AG08395 (cell line): Measurements from ENCODE around the gene NRXN2.

Experiments
- DNase-seq: peaks from one replicate; pipeline ENCODE4 v3.0.0; 2012; ENCODE audit warnings: mixed read lengths, low spot score

The NRXN2 gene

GRCh38 chr11:64723117-64723906, at the start of gene NRXN2:
NRXN2 (minus strand) TSS chr11:64723197; CDS start chr11:64713699, 9,498 bp downstream.
- DNase-seq: peak; percentile 97

DNA sequence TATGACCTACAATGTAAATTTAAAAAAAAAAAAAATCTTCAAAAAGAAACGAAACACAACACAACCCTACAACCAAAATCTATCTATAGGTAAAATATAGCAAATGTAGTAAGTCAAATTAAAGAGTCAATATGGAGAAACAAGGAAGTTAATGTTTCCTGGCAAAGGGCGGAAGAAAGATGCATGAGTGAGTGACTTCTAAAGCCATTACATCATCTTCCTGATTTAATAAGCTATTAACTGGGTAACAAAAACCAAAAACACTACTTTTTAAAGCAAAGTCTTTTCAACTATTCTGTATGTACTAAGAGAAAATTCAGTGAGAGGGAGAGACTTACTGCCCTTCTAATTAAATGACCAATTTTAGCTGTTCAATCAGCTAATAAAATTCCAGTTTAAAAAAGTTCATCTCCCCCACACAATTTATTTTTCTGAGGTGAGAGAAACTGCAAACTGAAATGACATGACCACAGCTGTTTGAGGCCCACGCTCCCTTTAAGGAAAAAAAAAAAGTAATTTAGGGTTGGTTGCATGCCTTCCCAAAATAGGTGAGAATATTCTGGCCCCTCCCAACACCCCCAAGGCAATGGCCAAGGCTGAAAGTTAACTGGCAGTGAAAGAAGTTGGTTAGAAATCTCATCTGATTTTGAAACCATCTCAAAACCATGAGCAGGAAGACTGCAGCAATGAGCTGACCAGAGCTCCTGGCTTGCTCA, 49.5 kb upstream of the NRXN2 start:
- no peak for DNase-seq

DNA sequence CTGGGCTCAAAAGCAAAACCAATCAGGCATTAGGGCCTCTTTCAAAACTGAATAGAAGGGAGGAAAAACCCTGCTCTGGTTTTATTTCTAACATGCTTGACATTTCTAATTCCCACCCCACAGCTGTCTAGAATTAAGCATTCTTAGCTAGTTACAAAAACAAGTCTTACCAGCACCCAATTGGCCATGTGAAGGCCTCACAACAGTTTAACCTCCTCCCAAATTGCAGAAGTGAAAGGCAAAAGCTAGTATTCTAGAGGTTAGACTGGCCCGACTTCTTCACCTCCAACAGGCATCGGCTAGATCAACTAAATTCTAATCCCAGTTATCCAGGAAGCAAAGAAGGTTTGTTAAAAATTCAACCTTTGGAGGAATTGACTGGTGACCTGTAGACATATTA, 48.9 kb upstream of the NRXN2 start:
- no peak for DNase-seq

GRCh38 chr11:64770120-64770519, 47.1 kb upstream of the NRXN2 start:
- no peak for DNase-seq

DNA sequence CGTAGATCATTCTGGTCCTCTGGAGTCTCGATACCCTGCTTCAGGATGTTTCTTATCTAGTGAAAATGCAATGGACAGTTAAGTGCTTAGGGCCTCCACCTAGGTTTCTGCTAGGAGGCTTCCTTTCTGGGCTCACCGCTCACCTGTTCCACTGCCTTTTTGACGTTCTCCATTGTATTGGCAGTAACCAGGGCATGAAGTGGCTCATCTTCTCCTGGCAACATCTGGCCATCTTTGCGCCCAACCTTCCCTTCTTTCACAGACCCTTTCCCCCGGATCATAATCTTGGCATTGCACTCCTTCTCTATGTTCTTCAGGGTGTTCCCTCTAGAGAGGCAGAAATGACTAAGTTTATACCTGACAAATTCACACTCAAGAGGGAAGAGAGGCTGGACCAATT, 46.3 kb upstream of the NRXN2 start:
- DNase-seq: no peak

GRCh38 chr11:64768300-64768694, 45.3 kb upstream of the NRXN2 start:
- DNase-seq: no peak

- DNase-seq: peak; percentile 48
These were observed 44.6 kb upstream of the NRXN2 start for GRCh38 chr11:64767344-64768299.

DNA sequence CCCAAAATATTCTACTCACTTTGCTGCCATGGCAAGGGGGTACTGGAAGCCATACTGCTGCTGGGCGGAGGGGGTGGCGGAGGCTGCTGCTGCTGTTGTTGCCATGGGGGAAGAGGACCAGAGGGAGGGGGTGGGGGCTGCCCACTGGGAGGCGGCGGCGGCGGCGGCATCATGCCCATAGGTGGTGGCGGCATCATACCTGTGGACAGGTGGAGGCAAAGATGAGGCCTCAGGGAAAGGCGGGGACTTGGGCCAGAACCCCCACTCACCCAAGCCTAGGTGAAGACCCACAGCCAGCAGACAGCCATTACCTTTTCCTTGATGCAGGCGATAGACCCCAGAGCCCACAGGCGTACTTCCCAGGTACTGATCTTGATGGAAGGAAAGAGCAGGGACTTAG, 43.9 kb upstream of the NRXN2 start:
- no peak for DNase-seq

GRCh38 chr11:64765851-64766665, 43.1 kb upstream of the NRXN2 start:
- DNase-seq: no peak

GRCh38 chr11:64765291-64765850, 42.4 kb upstream of the NRXN2 start:
- no peak for DNase-seq

GRCh38 chr11:64764753-64765152, 41.8 kb upstream of the NRXN2 start:
- DNase-seq: no peak

- no peak for DNase-seq
These were observed 41.1 kb upstream of the NRXN2 start for GRCh38 chr11:64764040-64764611.

GRCh38 chr11:64763526-64764039, 40.6 kb upstream of the NRXN2 start:
- no peak for DNase-seq

DNA sequence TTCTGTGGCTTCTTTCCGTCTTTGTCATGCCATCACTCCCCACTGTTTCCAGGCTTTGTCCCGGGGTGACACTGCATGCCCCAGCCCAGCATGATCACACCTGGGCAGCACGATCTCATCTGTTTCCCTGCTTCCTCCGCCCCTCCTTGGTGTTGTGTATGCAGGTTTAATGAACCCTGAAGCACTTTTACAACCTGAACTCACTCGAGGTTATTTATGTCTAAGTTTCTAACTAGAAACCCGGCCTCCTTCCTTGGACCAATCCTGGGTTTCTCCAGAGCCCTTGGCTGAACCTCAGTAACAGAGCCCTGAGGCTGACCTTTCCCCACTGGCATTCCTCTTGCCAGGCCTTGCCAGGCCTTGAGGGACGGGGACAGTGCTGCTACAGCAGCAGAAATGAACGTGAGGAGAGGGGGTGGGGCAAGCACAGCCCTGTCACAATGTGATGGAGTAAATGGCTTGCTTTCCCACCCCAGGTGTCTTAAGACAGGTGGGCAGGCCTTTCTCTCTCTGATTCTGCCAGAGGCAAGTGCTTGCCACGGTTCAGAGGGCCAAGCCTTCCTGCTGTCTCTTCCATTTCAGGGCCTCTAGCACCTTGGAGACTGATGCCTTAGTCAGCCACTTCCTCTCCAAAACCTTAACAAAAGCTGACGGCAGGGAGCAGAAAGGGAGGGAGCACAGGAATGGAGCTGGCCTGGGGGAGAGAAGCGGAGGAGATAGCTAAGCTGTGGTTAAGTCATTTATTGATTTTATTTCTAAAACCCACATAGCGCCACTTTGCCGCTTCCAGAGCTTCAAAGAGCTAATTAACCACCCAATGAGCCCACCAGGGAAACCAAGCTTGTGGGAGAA, 39.9 kb upstream of the NRXN2 start:
- DNase-seq: no peak

GRCh38 chr11:64762277-64762673, 39.3 kb upstream of the NRXN2 start:
- no peak for DNase-seq

DNA sequence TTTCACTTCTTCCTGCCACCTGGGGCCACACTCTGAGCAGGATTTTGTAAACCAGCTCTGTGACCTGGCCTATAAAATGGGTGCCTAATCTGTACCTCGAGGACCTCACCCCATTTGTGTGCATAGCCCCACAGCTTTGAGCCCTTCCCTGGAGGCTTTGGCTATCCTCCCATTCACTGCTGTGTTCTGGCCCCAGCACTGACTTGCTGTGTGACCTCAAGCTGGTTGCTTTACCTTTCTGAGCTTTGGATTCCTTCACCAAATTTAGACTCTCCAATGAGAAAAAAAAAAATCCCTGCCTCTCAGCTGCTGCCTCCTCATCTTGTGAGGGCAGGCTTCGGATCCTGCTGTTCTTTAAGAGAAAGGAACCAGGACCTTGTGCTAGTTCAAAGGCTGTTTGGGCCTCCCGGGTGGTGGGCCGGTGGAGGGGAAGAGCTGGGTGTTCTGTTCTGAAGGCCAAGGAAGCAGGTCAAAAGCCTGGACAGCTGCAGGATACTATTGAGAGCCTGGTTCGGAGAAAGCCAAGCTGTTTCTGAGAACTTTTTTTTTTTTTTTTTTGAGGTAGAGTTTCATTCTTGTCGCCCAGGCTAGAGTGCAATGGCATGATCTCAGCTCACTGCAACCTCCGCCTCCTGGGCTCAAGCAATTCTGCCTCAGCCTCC, 37.9 kb upstream of the NRXN2 start:
- DNase-seq: no peak

DNA sequence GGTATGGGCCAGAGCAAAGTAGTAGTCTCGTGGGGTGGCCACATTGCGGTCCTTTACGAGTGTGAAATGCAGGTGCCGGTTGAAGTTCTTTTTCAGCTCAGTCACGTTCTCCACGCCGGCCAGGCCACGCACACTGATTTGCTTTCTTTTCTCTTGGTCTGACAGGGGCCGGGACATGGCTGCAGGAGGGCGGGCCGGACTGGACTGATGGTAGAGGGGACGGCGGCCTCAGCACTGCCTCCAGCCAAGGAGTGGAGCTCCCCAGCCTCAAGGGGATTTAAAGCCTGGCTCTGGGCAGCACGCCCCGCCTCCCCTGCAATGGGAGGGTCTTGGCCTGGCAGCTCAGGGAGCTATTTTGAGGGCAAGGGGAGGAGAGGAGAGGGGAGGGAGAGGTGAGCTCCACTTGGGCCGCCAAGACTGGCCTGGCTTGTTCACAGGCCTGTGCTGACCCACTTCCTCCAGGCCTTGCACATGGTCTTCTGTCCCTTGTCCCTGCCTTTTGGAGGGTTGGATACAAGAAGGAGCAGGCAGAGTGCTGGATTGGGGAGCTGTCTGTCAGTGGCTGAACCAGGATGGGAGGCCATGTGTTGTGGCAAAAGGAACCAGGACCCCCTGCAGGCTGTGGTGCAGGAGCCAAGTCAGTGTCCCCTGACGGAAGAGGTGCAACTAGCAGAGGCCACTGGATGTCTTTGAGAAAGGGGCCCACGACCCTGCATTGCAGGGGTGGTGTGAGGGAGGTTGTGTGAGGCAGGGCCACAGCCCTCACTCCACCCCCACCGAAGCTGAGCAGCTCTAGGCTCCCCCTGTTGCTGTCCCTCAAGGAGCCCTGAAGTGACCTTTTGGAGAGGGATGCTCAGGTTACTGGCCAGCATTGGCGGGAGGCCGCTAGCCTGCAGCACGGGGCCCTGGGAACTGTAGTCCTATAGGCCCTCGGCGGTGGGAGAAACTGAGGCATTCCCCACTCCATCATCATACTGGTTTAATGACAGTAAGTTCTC, 37.0 kb upstream of the NRXN2 start, which contains the start of gene PYGM:
Gene PYGM (minus strand): TSS at position 253 of the 998 bp plus-strand sequence. CDS start 76 bp downstream, at position 177.
- no peak for DNase-seq
